GM18519 (cell line): Measurements from ENCODE around the gene BABAM2.
"Not testable (repeated sequence)": the region's sequence is repeated elsewhere in the genome, so short reads cannot be mapped to it uniquely, and the experiment has no call there.

Experiments
- ATAC-seq: cut with Tn5 transposase; IDR thresholded peaks from one replicate; pipeline ENCODE4 v1.9.1; 2021; ENCODE audit warnings: mild to moderate bottlenecking, moderate library complexity; ENCODE audit not compliant: unreplicated experiment, low FRiP score

Gene BABAM2

DNA sequence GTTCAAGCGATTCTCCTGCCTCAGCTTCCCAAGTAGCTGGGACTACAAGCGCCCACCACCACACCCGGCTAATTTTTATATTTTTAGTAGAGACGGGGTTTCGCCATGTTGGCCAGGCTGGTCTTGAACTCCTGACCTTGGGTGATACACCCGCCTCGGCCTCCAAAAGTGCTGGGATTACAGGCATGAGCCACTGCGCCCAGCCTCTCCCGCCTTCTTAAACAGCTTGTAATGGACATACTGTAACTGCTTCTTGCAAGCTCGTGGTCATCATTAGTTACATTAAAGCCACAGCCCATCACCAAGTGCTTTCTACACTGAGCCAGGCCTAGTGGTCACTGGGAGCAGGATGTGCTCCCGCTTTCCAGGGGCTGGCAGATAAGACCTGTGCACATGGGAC lies 444.7 kb downstream of the BABAM2 start:
- not testable (repeated sequence) for ATAC-seq

DNA sequence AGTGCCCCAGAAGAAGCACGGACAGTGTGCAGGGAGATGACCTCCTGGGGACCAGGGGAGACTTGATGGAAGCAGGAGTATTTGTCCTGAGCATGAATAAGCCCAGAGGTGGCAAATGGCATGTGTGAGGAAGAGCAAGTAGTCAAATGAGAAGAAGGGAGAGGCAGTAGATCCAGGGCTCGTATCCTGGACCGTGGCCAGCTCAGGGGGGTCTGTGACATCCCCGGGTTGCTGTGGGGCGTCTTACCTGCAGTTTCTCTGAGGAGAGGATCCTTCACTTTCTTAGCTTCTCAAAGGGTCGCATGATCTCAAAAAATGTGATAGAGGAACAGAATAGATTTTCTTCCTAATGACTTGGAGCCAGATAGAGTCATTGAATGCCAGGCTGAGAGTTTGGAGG lies 445.1 kb downstream of the BABAM2 start:
- no peak for ATAC-seq

DNA sequence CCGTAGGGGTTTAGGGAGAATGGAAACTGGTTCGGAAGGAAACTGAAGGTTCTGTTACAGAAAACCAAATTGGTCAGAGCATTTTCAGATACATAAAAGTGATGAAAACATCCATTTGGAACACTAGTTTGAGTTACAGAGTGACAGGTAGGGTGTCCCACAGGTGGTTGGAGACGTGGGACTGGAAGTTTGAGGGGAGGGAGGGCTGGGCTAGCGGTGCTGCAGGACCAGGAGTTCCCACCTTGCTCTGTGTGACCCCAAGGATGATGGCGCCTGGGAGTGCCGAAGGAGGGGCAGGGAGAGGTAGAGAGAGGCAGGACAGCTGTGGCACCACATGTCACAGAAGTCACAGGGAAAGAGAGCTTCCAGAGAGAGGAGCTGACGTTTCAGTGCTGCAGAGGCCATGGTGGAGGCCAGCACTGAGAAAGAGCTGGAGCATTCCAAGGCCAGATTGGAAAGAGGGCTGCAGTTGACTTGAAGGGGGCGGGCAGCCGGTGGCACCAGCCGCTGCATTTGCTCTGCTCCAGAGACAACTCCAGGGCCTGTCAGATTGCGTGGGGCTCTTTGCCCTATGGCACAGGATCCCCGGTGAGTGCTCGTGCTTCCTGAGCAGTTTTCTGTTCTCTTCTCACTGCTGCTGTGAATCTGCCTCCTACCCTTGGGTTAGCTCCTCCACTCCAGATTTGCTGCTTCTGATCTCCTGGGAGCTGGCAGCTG lies 445.9 kb downstream of the BABAM2 start:
- no peak for ATAC-seq

DNA sequence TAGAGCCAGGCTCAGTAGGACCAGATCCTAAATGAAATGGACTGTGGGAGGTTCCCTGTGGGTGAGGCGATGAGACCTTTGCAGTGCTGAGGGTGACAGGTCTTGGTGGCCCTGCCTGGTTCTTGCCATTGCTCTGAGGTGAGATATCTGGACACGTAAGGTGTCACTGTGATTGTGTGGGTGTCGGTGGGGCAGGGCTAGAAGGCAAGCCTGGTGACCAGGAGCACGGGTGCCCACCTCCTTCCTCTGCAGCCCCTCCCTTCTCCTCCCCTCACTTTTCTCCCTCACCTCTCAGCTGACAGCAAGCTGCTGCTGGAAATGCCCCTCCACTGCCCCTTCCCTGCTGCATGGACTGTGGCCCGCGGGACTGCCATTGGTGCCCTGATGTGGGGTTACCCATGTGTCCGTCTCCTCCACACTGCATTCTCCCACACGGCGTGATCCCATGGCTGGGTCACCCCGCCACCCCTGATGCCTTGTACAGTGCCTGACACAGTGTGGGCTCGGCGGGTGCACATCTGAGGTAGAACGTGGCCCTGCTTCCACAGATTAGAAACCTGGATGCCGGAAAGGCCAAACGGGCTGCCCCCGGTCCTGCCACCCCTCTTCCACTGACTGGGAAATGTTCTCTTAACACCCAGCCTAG lies 446.6 kb downstream of the BABAM2 start:
- ATAC-seq = no peak

DNA sequence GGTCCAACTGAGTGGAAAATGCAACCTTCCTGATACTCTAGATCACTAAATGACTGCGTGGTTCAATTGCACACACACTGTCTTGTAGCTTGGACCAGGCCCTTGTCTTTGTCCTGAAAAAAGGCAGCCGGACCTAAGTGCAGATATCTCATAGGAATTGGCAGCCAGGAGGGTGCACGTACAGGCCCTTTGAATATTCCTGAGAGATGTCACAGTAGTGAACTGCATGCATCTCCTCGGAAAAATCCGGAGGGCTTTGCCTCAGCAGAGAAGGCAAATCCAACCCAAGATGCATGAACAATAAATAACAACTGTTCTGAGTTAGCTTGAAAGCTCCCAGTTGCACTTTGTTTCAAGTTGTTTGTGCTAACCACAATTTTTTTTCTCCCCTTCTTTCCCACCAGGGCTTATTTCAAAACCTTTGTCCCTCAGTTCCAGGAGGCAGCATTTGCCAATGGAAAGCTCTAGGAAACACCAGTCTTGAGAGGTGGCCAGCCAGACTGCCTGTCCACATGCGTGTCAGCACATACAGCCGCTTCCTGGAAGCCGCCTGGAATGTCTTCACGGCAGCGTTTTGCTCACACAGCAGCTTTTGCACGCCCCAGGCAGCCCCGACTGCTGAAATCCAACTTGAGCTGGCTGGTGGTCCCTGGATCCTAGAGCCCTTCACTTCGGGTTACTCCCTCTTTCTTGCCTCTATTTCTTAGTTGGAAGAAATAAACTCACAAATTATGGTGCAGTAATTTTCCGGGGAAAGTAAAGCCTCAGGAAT lies 447.7 kb downstream of the BABAM2 start:
- ATAC-seq = no peak

DNA sequence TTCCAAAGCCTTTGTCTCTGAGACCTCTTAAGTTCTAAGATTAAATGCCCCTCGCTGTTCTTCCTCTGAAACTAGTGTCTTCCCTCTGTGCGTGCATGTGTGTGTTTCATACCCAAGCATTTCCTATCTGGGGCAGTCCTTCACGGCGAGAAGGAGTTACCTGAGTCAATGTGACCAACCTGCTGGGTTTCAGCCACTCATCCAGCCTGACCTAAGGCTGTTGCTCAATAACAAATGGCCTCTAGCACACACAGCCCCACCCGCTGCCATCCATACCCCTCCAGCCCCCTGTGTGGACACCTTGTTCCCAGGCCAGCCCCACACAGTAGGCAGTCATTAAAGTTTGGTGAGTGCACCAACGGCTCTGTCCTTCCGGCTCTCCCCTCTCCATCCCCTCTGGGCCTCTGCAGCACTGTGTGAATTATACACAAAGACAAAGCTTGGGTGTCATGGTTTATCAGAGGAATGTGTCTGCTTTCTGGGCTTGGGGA lies 448.3 kb downstream of the BABAM2 start:
- ATAC-seq = no peak

DNA sequence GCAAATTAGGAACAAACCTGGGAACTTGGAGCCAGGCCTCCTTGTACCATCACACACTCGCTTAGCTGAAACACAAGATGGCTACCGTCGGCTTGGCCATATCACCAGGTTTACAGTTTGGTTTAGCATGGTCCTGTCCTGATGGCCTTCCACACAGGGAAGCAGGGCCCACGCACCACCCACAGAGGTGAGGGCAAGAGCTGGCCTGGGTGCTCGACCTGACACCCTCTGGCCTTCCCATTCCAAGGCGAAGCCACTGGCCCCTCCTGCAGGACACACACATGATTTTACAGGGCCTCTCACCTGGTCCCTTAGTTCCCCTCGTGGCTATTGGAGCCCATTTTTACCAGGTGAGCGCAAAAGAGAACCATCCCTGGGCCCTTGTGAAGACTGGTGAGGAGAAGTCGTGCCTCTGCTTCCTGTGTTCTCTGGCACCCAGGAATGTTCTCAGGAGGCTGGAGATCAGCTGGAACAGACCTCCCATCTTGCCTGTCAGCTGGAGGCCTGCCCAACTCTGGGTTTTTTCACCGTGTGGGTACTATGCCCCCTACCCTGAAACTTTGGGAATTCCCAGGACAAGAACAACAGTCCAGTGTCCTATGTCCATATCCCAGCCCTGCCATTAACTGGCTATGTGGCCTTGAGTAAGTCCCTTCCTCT lies 449.1 kb downstream of the BABAM2 start:
- ATAC-seq = no peak

DNA sequence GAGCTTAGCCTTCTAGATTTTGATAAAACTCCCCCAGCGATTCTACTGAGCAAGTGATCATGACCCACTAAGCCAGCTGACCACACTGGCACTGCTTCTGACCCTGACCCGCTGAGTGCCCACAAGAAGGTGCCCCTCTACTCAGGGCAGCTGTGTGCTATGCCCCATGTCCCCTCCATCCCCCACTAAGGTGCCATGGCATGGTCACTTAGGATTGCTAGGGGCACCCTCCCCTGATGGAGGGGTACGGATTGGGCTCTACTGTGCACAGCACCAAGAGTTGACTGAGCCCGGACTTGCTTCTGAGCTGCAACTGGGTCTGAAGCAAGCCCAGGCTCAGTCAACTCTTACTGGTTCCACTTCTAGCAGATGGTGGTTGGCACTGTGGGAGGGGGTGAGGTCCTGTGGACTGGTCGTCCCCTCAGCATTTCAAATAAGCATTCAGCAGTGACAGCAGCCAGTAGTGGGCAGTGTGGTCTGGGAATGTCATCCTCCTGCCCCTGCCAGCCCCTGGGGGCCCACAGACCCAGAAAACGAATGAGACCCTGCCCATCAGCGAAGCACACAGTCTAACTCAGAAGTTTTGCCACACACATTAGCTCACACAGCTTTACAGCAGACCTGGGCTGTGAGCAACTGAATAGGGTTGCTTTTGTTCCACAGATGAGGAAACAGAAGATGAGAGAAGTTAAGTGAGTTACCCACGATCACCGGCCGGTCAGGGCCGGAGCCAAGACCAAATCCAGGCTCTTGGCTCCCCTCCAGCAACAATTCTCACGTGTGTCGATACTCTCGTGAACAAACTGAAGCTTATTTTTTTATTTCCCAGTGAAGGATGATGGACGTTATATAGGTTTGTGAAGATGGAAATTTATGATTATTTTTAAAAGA lies 450.0 kb downstream of the BABAM2 start:
- no peak for ATAC-seq

DNA sequence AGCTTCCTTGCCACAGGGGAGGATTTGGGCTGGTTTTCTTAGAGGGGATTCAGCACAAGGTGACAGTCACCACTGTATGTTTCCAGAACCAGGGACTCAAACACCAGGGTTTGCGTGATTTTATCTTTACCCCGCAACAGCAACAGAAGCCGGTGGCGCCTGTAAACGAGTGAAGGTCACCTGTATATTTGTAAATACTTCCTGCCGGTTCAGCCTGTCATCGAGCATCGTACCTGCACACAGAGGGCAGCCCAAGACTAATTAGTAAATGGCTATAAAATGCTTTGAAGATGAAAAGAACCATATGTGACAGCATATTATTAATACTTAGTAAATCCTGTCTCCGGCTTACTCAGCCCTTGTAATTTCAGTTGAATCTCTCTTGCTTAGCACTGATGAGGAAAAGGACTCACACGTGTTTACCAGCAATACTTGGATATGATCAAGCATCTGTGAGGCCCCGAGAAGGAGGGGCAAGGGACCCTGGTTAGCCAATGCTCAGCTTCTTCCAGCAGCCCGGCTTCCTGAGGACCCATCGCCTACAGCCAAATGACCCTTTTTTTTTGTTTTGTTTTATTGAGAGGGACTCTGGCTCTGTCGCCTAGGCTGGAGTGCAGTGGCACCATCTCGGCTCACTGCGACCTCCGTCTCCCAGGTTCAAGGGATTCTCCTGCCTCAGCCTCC lies 450.8 kb downstream of the BABAM2 start:
- no peak for ATAC-seq

DNA sequence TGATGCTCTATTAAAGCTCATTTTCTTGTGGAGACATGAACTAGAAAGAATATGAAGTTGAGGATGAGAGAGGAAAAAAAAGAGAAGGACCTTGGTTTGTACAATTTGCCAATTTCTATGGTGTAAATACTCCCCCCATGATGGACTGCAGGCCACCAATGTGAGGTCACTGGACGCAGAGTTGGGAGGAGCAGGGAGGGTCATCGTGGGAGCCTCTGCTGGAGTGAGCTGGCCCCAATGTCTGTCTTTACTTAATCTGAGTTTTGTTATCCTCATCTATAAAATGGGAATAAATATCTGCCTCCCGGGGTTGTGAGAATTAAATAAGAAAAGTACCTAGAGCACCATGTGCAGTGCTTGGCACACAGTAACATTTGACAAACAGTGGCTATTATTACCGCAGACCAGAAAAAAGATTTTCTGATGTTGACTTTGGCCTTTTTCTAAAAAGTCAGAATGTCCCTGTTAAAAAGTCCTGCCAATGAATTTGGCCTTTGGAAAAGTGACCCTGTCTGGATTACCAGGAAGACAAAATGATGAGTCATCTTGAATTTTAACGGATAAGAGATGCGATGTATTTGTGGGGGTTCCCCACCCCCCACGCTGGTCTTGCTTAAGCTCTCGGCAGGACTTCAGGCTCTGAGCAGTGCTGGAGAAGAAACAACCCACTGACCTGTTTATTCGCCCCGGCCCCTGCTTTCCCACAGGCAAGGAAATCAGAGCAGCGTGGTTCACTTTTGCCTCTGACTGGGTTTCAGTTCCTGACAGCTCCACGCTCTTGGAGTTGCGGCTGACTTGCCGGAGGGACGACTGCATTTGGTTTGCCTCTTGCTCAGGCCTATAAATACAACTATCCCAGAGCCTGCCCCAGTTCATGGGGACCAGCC lies 451.8 kb downstream of the BABAM2 start:
- no peak for ATAC-seq

DNA sequence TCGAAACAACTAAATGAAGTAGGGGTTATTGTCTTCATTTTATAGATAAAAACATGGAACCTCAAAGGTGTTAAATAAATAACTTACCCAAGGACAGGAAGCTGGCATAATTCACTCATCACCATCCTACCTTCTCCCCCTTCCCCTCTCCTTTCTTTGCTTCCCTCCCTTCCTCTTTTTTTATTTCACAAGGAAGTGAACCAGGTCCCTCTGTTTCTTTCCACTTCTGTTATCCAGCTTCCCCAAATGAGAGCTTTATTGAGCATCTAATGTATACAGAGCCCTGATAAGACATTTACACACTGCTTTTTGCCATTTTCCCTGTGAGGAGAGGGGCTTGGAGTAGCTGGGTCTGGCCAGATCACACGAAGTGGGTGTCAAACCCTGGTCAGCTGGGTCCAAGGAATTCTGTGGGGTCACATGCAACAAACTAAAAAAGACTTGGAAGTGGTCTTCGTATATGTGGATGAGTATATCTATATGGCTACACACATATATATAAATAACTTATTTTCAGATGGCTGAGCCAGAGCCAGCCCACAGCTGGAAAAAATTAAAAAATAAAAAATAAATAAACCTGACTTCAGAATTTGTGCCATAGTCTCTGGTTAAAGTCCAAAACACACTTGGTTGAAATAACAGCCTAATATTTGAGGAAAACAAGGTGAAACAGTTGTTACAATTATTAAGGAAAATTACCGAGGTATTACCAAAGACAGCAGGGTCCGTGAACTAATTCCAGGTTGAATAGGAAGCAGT lies 452.8 kb downstream of the BABAM2 start:
- ATAC-seq = no peak

DNA sequence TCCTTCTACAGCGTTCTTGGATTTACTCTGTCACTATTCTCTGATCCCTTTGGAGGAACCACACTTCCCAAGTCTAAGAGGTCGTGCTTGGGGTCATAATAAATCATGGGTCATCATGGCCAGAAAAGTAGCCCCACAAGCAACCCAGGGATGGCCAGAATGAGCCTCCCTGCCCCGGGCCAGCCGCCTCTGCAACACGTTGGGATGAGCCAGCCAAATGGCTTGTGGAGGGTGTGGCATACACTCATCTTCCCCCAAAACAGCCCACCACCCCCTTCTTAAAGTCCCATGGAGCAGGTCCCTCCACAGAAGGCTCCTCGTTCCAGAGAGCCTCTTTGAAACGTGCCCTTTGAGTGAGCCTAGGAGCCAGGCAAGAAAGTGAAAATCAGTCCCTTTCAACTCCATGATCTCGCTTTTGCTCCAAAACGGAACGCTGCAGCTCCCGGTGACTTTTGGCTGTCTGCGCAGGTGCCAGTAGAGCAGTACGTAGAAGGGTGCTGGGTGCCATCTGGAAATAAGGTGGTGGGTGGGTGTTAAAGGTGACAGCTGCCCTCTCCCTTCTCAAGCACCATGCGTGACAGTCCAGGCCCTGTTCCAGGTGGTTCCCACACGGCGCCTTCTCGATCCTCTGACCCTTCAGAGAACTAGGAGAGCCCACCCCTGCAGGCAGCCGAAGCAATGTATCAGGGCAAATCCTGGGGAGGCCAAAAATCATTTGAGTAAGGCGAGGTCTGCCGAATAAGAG lies 453.6 kb downstream of the BABAM2 start:
- no peak for ATAC-seq

DNA sequence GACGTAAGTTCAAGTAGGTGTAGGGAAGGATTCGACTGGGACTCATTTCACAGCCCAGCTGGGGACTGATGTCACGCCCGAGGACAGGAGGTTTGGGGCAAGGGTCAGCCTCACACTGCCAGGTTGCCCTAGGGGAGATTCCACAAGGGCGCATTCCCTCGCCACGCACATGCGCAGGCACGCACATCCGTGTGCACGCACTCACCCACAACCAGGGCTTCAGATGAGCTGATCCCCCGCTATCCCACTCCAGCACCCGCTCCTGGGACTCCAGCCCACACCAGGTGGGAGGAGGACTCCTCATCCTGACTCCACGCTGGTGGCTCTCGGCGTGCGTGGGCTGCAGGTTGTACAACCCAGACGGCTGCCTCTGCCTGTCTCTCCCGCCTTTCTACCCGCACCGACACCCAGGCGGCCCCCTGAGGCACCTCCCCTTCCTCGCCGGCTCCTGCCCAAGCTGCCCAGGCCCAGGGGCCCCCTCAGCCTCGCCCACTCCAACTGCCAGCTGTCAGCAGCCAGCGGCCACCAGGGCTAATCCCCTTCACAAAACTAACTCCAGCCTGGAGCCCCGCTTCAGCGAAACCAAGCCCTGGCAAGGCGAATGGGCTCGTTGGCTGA lies 454.3 kb downstream of the BABAM2 start:
- ATAC-seq = no peak

DNA sequence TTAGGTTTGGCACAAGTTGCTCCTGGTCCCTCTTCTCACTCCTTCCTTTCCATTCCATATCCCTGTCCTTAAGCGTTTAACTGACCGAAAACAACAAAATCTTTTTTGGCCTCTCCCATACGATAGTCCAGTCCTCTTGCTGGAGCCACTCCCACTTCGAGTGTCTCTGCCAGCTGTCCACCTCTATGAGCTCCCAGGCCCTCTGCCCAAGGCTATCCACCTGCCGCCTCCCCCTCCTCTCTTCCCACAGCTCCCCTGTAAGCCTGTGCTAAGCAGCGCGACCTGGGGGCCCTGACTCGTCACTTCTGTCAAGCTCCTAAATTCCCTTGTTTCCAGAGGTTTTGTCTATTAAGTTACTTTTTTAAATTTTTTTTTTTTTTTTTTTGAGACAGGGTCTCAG lies 455.1 kb downstream of the BABAM2 start:
- no peak for ATAC-seq

DNA sequence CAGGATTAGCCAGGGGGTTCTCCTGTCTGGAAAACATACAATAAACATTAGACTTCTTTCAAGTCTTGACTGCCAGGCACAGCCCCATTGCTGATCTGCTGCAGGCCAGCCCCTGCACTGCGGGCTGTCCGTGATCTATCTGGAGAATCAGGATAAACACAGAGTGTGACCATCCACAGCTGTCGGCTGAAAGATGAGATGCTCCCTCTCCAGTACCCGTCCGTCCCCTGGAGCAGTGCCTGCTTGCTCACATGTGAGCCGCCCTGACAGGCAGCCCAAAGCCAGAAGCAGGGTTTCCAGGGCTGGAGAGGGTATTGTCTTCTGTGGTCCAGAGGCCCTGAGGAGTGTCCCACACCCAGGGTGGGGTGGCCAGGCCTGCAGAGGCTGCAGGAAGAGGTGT lies 456.1 kb downstream of the BABAM2 start:
- ATAC-seq = no peak

DNA sequence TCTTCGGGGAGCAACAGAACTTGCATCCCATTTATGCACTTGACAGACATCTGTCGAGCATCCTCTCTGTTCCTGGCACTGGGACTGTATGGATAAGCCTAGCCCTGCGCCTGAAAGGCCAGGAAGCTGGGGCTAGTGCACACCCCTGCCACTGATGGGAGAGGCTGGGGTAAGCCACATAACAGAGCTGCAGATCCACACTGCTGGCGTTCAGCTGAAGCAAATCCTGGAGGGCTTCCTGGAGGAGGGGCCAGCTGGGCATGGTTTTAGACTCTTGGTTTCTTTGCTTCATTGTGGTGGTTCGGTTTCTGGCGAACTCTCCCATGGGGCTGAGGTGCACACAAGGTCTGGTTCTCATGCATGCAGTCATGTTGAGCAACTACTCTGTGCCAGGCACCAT lies 456.7 kb downstream of the BABAM2 start:
- ATAC-seq = no peak

DNA sequence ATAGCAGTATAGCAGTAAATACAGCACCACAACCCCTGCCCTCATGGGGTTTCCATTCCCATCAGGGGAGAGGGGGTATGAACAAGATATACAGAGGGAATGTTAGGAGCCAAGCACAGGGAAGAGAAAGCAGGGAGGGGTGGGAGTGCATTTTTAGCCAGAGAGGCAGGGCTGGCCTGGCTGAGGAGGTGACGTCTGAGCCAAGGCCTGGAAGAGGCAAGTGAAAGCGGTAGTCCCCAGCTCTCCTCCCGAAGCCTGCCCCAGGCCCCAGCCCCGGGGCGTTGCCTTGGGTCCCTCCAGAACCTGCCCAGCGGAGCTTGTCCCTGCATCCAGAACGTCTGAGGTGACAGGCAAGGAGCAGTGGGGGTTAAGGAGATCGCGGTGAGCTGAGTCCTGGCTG lies 457.1 kb downstream of the BABAM2 start:
- no peak for ATAC-seq
